HepG2 (cell line): ENCODE results near the gene RPRML. TPM values are rescaled to one million over a fixed set of nuclear protein-coding genes. Genes with fewer than 3 reads are reported as not detected.

Experiments used
- ATAC-seq: fragments of 200-7000 bp; cut with Tn5 transposase; 3 replicates; pipeline ENCODE4 v1.9.1; 2020; ENCODE audit warnings: mild to moderate bottlenecking, moderate library complexity
- BruUV-seq: library from RNA; stranded (reverse); fragments of 400-500 nt; replicated peaks from 2 replicates; lab custom pipeline; 2021; lab: Mats Ljungman, UMichigan
- CTCF ChIA-PET: fragments of 300-600 bp; formaldehyde crosslinking; extraction: SDS; loops from one replicate; lab custom pipeline; 2021; ENCODE audit warnings: low total read pairs, inconsistent platforms, low intra/inter-chr PET ratio; lab: Yijun Ruan, JAX
- POLR2A ChIA-PET: fragments of 350-600 bp; sonication (Branson Sonifier 250); formaldehyde crosslinking; loops from one replicate; lab custom pipeline; 2020; ENCODE audit warnings: antibody characterized with exemption, inconsistent platforms; lab: Yijun Ruan, JAX
- DNase-seq: peaks from one replicate; pipeline ENCODE4 v3.0.0-alpha.2; 2015; ENCODE audit warnings: low spot score
- FAIRE-seq: peaks from 3 replicates; lab custom pipeline; 2011; peaks lifted over from hg19 to GRCh38; lab: Jason Lieb, UNC
- H2AFZ ChIP-seq: one replicate; pipeline ENCODE4 v1.6.1; 2011; ENCODE audit warnings: low read length, inconsistent platforms
- H3K27ac ChIP-seq: fragments of 300-600 bp; 3 replicates; pipeline ENCODE4 v1.8.0; 2011; ENCODE audit warnings: mixed run types, mild to moderate bottlenecking, mixed read lengths, low read length, inconsistent platforms; ENCODE audit not compliant: insufficient read depth; ENCODE audit errors: extremely low read length
- H3K27me3 ChIP-seq, 2 experiments: fragments of 200-600 bp in 1 of 2; 2 replicates in 1 of 2; 3 replicates in 1 of 2; pipeline versions ENCODE4 v1.6.0 to v1.8.0; 2011; ENCODE audit warnings: low read length in 2 of 2, mild to moderate bottlenecking in 2 of 2, moderate library complexity in 2 of 2, inconsistent platforms in 1 of 2; ENCODE audit not compliant: insufficient read depth in 2 of 2, control insufficient read depth in 1 of 2
- H3K36me3 ChIP-seq, 2 experiments: fragments of 200-600 bp in 1 of 2; replicated peaks in 1 of 2; 2 replicates in 1 of 2; 3 replicates in 1 of 2; pipeline versions ENCODE4 v1.5.1 to v1.8.0; 2011; ENCODE audit warnings: low read length in 2 of 2, inconsistent platforms in 1 of 2; ENCODE audit not compliant: insufficient read depth in 2 of 2, control insufficient read depth in 1 of 2
- H3K4me1 ChIP-seq: 2 replicates; pipeline ENCODE4 v1.5.1; 2012; ENCODE audit warnings: low read length, inconsistent platforms; ENCODE audit not compliant: insufficient read depth
- H3K4me2 ChIP-seq: 2 replicates; pipeline ENCODE4 v1.6.0; 2011; ENCODE audit warnings: low read depth, low read length, inconsistent platforms
- H3K4me3 ChIP-seq, 3 experiments: fragments of 200-600 bp in 1 of 3; sonication (generic), shearing (Covaris generic) in 1 of 3; replicated peaks in 1 of 3; 2 replicates each; pipeline ENCODE4 v1.5.1; 2011 to 2016; ENCODE audit warnings: low read length in 3 of 3, inconsistent platforms in 2 of 3, low read depth in 2 of 3, mild to moderate bottlenecking in 2 of 3, control low read depth in 1 of 3, mixed read lengths in 1 of 3; ENCODE audit not compliant: insufficient read depth in 1 of 3
- H3K79me2 ChIP-seq: one replicate; pipeline ENCODE4 v1.6.1; 2011; ENCODE audit warnings: low read length, inconsistent platforms; ENCODE audit not compliant: insufficient read depth
- H3K9ac ChIP-seq: 2 replicates; pipeline ENCODE4 v1.6.0; 2011; ENCODE audit warnings: mild to moderate bottlenecking, low read depth, low read length, inconsistent platforms; ENCODE audit not compliant: insufficient read depth
- H3K9me3 ChIP-seq: 2 replicates; pipeline ENCODE4 v1.5.1; 2012; ENCODE audit warnings: mild to moderate bottlenecking, low read length
- H4K20me1 ChIP-seq: 2 replicates; pipeline ENCODE4 v1.6.0; 2011; ENCODE audit warnings: inconsistent platforms, mild to moderate bottlenecking, low read length, moderate library complexity; ENCODE audit not compliant: insufficient read depth
- FLYWCH1 ChIP-seq: sonication (generic); formaldehyde crosslinking; IDR thresholded peaks from 2 replicates; pipeline ENCODE4 v1.8.1; 2023; ENCODE audit warnings: mild to moderate bottlenecking, missing genetic modification reagents
- FOXK2 ChIP-seq: fragments of 450-650 bp; IDR thresholded peaks from 2 replicates; pipeline ENCODE4 v1.6.1; 2016
- KDM5A ChIP-seq: fragments of 200-600 bp; sonication (generic); IDR thresholded peaks from 2 replicates; pipeline ENCODE4 v1.7.0; 2018; ENCODE audit warnings: antibody characterized with exemption, mild to moderate bottlenecking, low read length, borderline replicate concordance
- KMT2A ChIP-seq: sonication (generic); formaldehyde crosslinking; IDR thresholded peaks from 2 replicates; pipeline ENCODE4 v1.4.0; 2020; ENCODE audit warnings: missing genetic modification reagents
- MAFF ChIP-seq: IDR thresholded peaks from 2 replicates; pipeline ENCODE4 v1.6.1; 2011; ENCODE audit warnings: low read depth, low read length, improper control_type of control experiment
- MAFK ChIP-seq, 2 experiments: IDR thresholded peaks in 1 of 2; conservative IDR thresholded peaks in 1 of 2; 2 replicates each; pipeline ENCODE4 v1.6.1; 2011; ENCODE audit warnings: improper control_type of control experiment in 2 of 2, low read length in 2 of 2
- MXI1 ChIP-seq: IDR thresholded peaks from 3 replicates; pipeline ENCODE4 v1.6.1; 2012; ENCODE audit warnings: low read depth, low read length, inconsistent platforms, borderline replicate concordance
- PCBP1 ChIP-seq: fragments of 200-400 bp; formaldehyde crosslinking; IDR thresholded peaks from 2 replicates; pipeline ENCODE4 v1.6.1; 2017; ENCODE audit warnings: mild to moderate bottlenecking, low read depth, low read length, borderline replicate concordance
- SMAD1 ChIP-seq: sonication (generic); formaldehyde crosslinking; IDR thresholded peaks from 2 replicates; pipeline ENCODE4 v1.4.0; 2020; ENCODE audit warnings: missing genetic modification reagents, low read depth, mild to moderate bottlenecking, borderline replicate concordance
- TMF1 ChIP-seq: sonication (generic); formaldehyde crosslinking; IDR thresholded peaks from 2 replicates; pipeline ENCODE4 v1.8.1; 2022; ENCODE audit warnings: low read depth, missing genetic modification reagents
- ZNF652 ChIP-seq: IDR thresholded peaks from 2 replicates; pipeline ENCODE4 v1.6.1; 2016; ENCODE audit warnings: low read depth, borderline replicate concordance
- ZNF672 ChIP-seq: sonication (generic); formaldehyde crosslinking; IDR thresholded peaks from 2 replicates; pipeline ENCODE4 v1.8.1; 2022; ENCODE audit warnings: missing genetic modification reagents
- ZNF780A ChIP-seq: sonication (generic); formaldehyde crosslinking; IDR thresholded peaks from 2 replicates; pipeline ENCODE4 v1.8.0; 2022; ENCODE audit warnings: mild to moderate bottlenecking, missing genetic modification reagents, moderate library complexity
- ZNF883 ChIP-seq: sonication (generic); formaldehyde crosslinking; IDR thresholded peaks from 2 replicates; pipeline ENCODE4 v1.5.1; 2020; ENCODE audit warnings: mild to moderate bottlenecking, missing genetic modification reagents; ENCODE audit errors: not compliant biosample characterization
- WGBS: methylation state at CpG from one replicate; pipeline ENCODE4 v1.1.6; 2017; ENCODE audit warnings: low lambda C conversion rate; 5-methylcytosine and 5-hydroxymethylcytosine counted together
- in situ Hi-C: cut with HindIII; loops from 2 replicates; pipeline ENCODE4 v1.10.0; 2017; ENCODE audit warnings: low pct_unique_long_range_greater_than_20kb; ENCODE audit not compliant: extremely low pct_ligation_motif_present
- intact Hi-C: fragments of 100-400 bp; cut with micrococcal nuclease; formaldehyde crosslinking; loops from one replicate; pipeline ENCODE4 v1.10.0; 2022; ENCODE audit not compliant: unreplicated experiment
- polyA plus RNA-seq, 8 experiments: library from polyadenylated mRNA; depleted of rRNA in 3 of 8; stranded (reverse) in 7 of 8; unstranded in 1 of 8; fragments of >200 nt; fragmentation: Illumina TruSeq in 4 of 8; extraction: Trizol in 4 of 8; gene quantifications; 2 replicates each; pipeline versions ENCODE4 v1.2.1 to v1.2.3, GENCODE V29; 2011 to 2016; ENCODE audit warnings: low read depth in 4 of 8, missing spikeins in 1 of 8, mixed read lengths in 1 of 8; ENCODE audit not compliant: insufficient read depth in 1 of 8
- total RNA-seq, 5 experiments: library from RNA; depleted of rRNA; stranded (reverse); fragments of >200 nt; fragmentation: Illumina TruSeq; extraction: Trizol; gene quantifications; 2 replicates each; pipeline ENCODE4 v1.2.3, GENCODE V29; 2016; ENCODE audit warnings: low read depth in 1 of 5
- TF ChIP-seq, protein P1 (sequence below): sonication (generic); formaldehyde crosslinking; IDR thresholded peaks from 2 replicates; pipeline ENCODE4 v1.4.0; 2020; ENCODE audit warnings: missing genetic modification reagents
- TF ChIP-seq, protein P2 (sequence below): sonication (generic); formaldehyde crosslinking; IDR thresholded peaks from 2 replicates; pipeline ENCODE4 v1.8.0; 2022; ENCODE audit warnings: mild to moderate bottlenecking, missing genetic modification reagents, moderate library complexity
- TF ChIP-seq, protein P3 (sequence below): sonication (generic); formaldehyde crosslinking; IDR thresholded peaks from 2 replicates; pipeline ENCODE4 v1.8.0; 2022; ENCODE audit warnings: missing genetic modification reagents, mild to moderate bottlenecking, borderline replicate concordance

RPRML gene
- total and polyA plus RNA-seq, 2 of the 13 experiments (the other 11 are each of a cell fraction or from before 2014, with no cell fraction given): not detected

DNA sequence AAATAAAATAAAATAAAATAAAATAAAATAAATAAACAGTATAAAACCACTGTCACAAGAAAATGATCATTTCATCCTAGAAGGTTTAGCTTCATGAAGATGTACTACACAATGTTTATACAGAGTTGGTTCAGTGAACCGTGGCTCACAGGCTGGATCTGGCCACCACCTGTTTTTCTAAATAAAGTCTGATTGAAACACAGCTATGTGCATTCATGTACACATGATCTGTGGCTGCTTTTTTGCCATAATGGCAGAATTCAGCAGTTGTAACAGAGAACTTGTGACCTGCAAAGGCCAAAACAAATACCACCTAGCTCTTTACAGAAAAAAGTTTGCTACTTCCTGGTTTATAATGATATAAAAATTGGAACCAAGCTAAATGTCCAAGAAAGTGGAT is 12.6 kb upstream of the RPRML start:
- ChIA-PET POLR2A (no interaction called here), CTCF (no interaction called here)
- BruUV-seq: no TSS peak
- TF ChIP-seq ZNF883 (no peak), MXI1 (no peak), KDM5A (no peak), ZNF672 (CRISPR knock-in tag) (no peak), KMT2A (CRISPR knock-in tag) (no peak), MAFF (0 out of 2 replicates have a peak, but pooled peaks have one; percentile 8), SMAD1 (no peak), PCBP1 (no peak), ZNF780A (CRISPR knock-in tag) (no peak), FLYWCH1 (CRISPR knock-in tag) (no peak), ZNF652 (CRISPR knock-in tag) (no peak), FOXK2 (no peak), MAFK (conservative IDR thresholded peaks at IDR 0.05 in 1 of 2, IDR thresholded peaks at IDR 0.05 in 1 of 2; ENCODE audit: low read length in 2 of 2) (0 out of 4 replicates have a peak, but pooled peaks of 1 of the 2 experiments have one; percentile 23), TMF1 (CRISPR knock-in tag) (no peak)
- TF ChIP-seq, protein P1, sequence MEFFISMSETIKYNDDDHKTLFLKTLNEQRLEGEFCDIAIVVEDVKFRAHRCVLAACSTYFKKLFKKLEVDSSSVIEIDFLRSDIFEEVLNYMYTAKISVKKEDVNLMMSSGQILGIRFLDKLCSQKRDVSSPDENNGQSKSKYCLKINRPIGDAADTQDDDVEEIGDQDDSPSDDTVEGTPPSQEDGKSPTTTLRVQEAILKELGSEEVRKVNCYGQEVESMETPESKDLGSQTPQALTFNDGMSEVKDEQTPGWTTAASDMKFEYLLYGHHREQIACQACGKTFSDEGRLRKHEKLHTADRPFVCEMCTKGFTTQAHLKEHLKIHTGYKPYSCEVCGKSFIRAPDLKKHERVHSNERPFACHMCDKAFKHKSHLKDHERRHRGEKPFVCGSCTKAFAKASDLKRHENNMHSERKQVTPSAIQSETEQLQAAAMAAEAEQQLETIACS (CRISPR knock-in tag): no peak
- TF ChIP-seq, protein P2, sequence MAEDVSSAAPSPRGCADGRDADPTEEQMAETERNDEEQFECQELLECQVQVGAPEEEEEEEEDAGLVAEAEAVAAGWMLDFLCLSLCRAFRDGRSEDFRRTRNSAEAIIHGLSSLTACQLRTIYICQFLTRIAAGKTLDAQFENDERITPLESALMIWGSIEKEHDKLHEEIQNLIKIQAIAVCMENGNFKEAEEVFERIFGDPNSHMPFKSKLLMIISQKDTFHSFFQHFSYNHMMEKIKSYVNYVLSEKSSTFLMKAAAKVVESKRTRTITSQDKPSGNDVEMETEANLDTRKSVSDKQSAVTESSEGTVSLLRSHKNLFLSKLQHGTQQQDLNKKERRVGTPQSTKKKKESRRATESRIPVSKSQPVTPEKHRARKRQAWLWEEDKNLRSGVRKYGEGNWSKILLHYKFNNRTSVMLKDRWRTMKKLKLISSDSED (CRISPR knock-in tag): no peak
- TF ChIP-seq, protein P3, sequence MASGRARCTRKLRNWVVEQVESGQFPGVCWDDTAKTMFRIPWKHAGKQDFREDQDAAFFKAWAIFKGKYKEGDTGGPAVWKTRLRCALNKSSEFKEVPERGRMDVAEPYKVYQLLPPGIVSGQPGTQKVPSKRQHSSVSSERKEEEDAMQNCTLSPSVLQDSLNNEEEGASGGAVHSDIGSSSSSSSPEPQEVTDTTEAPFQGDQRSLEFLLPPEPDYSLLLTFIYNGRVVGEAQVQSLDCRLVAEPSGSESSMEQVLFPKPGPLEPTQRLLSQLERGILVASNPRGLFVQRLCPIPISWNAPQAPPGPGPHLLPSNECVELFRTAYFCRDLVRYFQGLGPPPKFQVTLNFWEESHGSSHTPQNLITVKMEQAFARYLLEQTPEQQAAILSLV: no peak
- FAIRE-seq: no peak
- no peak for ATAC-seq
- Histone ChIP-seq H3K9ac (no peak overlapping the region), H3K27me3 (peaks cover 0 to 1% of the 10 kb centered on the region in 2 experiments; a peak in 1 of 5 replicates), H3K4me2 (no peak overlapping the region), H3K4me3 (no peak overlapping the region), H4K20me1 (no peaks in the 10 kb centered on the region), H2AFZ (no peak overlapping the region), H3K4me1 (no peaks in the 10 kb centered on the region), H3K9me3 (no peaks in the 10 kb centered on the region), H3K36me3 (no peaks in the 10 kb centered on the region), H3K79me2 (no peaks in the 10 kb centered on the region), H3K27ac (no peak overlapping the region)
- DNase-seq: no peak
- 0% methylated on average over 1 of the region's 1 CpG for WGBS
- in situ Hi-C loops (no loop called here), intact Hi-C loops (no loop called here)
